Uterus (tissue), 4 donors: Measurements from ENCODE around the gene UNC93B1. TPM values are rescaled to one million over a fixed set of nuclear protein-coding genes. Genes with fewer than 3 reads are reported as not detected.

Source experiments
- DNase-seq, 2 donors: peaks; one replicate each; pipeline ENCODE4 v3.0.0-alpha.2; 2019 to 2020
- H3K27ac ChIP-seq, 2 donors: fragments of 200-600 bp; sonication (generic); 1 replicate in 1 of 2; 2 replicates in 1 of 2; pipeline ENCODE4 v1.5.1; 2016 to 2018
- H3K27me3 ChIP-seq, 2 donors: fragments of 200-600 bp; sonication (generic); one replicate each; pipeline ENCODE4 v1.5.1; 2018 to 2019; ENCODE audit warnings: control low read depth in 1 of 2
- H3K36me3 ChIP-seq, 2 donors: fragments of 200-600 bp; sonication (generic); one replicate each; pipeline ENCODE4 v1.5.1; 2019; ENCODE audit warnings: control low read depth in 1 of 2
- H3K4me1 ChIP-seq, 2 donors: fragments of 200-600 bp; sonication (generic); one replicate each; pipeline ENCODE4 v1.5.1; 2018 to 2019; ENCODE audit warnings: control low read depth in 1 of 2
- H3K4me3 ChIP-seq, 2 donors: fragments of 200-600 bp; sonication (generic); 1 replicate in 1 of 2; 2 replicates in 1 of 2; pipeline ENCODE4 v1.5.1; 2018 to 2019; ENCODE audit warnings: mild to moderate bottlenecking in 1 of 2
- H3K9me3 ChIP-seq, 2 donors: fragments of 200-600 bp; sonication (generic); one replicate each; pipeline ENCODE4 v1.5.1; 2019; ENCODE audit warnings: control low read depth in 1 of 2
- POLR2A ChIP-seq, 2 donors: fragments of 450-650 bp; IDR thresholded peaks; one replicate each; pipeline ENCODE4 v1.6.1; 2016; ENCODE audit warnings: antibody characterized with exemption in 2 of 2, mild to moderate bottlenecking in 1 of 2, moderate library complexity in 1 of 2
- intact Hi-C: fragments of 100-400 bp; cut with DNase I; formaldehyde crosslinking; loops from one replicate; pipeline ENCODE4 v1.15.1; 2023; ENCODE audit warnings: low total_unique reads
- total RNA-seq, 4 donors: library from RNA; depleted of rRNA in 3 of 4; stranded (reverse); fragments of >200 nt in 3 of 4; gene quantifications; one replicate each; pipeline versions ENCODE4 v1.1.0 to v1.2.4, GENCODE V29; 2014 to 2023
- TF ChIP-seq, protein P1 (sequence below), 4 experiments: fragments of 200-600 bp in 2 of 4; fragments of 450-650 bp in 2 of 4; sonication (generic) in 2 of 4; IDR thresholded peaks; one replicate each; pipeline ENCODE4 v1.5.1; 2016 to 2019; ENCODE audit warnings: antibody characterized with exemption in 4 of 4, mild to moderate bottlenecking in 2 of 4, moderate library complexity in 1 of 4
- donor health status: DM: yes; HTN: yes; CAD: no.

Gene UNC93B1
- total RNA-seq, 4 donors from 2014 or later: 4.1 to 24.3 (median 13.2) TPM

DNA sequence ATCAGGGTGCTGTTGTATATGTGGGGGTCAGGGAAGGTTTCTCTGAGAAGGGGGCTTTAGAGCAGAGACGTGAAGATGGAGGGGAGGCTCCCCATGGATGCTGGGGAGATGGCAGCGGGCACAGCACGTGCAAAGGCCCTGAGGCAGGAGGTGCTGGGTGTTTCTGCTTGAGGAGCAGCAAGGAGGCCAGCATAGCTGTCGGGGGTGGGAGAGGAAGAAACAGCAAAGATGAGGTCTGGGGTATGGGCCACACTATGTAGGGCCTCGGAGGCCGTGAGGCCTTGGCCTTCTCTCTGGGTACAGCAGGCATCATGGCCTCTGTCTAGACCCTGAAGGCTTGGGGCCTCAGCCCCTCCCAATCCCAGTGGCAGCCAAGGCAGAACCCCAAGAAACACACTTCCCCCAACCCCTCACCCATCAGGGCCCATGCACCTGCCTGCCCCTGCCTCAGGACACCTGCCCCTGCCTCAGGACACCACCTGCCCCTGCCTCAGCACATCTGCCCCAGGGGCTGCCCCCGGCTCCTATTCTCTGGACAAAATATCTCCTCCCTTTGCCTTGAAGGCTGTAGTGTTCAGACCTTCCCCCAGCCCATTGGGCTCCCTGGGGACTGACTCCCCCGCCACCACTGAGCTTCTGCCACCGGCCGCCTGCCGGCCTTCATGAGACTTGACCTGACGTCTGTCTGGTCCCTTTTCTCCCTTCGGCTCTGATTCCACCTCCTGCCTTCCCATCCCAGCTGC lies 12.4 kb upstream of the UNC93B1 start:
- intact Hi-C loops: no loop called here
- DNase-seq: no peak
- Histone ChIP-seq H3K9me3 (no peaks in the 10 kb centered on the region), H3K4me3 (no peak overlapping the region), H3K27ac (no peak overlapping the region), H3K4me1 (peaks cover 0 to 4% of the 10 kb centered on the region in 2 donors), H3K36me3 (no peaks in the 10 kb centered on the region), H3K27me3 (no peaks in the 10 kb centered on the region)
- TF ChIP-seq, protein P1, sequence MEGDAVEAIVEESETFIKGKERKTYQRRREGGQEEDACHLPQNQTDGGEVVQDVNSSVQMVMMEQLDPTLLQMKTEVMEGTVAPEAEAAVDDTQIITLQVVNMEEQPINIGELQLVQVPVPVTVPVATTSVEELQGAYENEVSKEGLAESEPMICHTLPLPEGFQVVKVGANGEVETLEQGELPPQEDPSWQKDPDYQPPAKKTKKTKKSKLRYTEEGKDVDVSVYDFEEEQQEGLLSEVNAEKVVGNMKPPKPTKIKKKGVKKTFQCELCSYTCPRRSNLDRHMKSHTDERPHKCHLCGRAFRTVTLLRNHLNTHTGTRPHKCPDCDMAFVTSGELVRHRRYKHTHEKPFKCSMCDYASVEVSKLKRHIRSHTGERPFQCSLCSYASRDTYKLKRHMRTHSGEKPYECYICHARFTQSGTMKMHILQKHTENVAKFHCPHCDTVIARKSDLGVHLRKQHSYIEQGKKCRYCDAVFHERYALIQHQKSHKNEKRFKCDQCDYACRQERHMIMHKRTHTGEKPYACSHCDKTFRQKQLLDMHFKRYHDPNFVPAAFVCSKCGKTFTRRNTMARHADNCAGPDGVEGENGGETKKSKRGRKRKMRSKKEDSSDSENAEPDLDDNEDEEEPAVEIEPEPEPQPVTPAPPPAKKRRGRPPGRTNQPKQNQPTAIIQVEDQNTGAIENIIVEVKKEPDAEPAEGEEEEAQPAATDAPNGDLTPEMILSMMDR (IDR thresholded peaks at IDR 0.05): no peak
- TF ChIP-seq POLR2A (IDR thresholded peaks at IDR 0.05): no peak

DNA sequence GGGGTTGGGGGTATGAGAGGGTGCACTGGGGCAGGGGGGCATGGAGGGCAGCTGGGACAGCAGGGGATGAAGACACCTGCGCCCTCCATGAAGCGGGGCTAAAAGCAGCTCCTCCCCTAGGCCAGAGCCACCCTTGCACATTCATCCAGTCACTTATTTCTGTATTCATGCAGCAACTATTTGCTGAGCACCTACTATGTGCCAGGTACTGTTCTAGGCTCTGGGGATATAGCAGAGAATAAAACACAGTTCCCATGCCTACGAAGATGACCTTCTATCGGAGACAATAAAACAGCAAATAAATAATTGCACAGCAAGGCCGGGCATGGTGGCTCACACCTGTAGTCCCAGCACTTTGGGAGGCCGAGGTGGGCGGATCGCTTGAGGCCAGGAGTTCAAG lies 11.6 kb upstream of the UNC93B1 start:
- intact Hi-C loops: no loop called here
- Histone ChIP-seq H3K27me3 (no peaks in the 10 kb centered on the region), H3K9me3 (no peaks in the 10 kb centered on the region), H3K27ac (no peak overlapping the region), H3K36me3 (no peaks in the 10 kb centered on the region), H3K4me1 (peaks cover 0 to 4% of the 10 kb centered on the region in 2 donors), H3K4me3 (no peak overlapping the region)
- TF ChIP-seq, protein P1 (IDR thresholded peaks at IDR 0.05): no peak
- DNase-seq: no peak

DNA sequence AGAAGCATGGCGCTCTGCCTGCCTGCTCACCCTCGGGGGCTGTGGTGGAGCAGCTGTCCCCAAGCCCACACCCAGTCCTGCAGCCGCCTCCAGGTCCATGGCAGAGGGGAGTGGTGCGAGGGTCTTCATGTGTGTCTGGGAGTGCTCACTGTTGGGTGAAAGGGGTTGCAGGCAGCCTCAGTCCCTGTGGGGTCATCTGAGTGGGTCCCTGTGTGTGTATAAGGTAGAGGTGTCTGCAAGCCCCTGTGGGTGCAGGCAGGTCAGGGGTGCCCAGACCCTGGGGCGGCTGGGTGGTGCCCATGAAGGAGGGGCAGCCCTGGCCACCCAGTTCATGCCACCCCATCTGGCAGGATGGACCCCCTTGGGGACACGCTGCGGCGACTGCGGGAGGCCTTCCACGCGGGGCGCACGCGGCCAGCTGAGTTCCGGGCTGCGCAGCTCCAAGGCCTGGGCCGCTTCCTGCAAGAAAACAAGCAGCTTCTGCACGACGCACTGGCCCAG lies 11.1 kb upstream of the UNC93B1 start:
- intact Hi-C loops: no loop called here
- no peak overlapping the region for H3K4me3 ChIP-seq
- no peaks in the 10 kb centered on the region for H3K36me3 ChIP-seq
- no peak for TF ChIP-seq POLR2A (IDR thresholded peaks at IDR 0.05)
- TF ChIP-seq, protein P1 (IDR thresholded peaks at IDR 0.05): no peak
- peaks cover 0 to 4% of the 10 kb centered on the region in 2 donors for H3K4me1 ChIP-seq
- no peaks in the 10 kb centered on the region for H3K27me3 ChIP-seq
- H3K9me3 ChIP-seq: no peaks in the 10 kb centered on the region
- no peak overlapping the region for H3K27ac ChIP-seq
- DNase-seq: no peak

DNA sequence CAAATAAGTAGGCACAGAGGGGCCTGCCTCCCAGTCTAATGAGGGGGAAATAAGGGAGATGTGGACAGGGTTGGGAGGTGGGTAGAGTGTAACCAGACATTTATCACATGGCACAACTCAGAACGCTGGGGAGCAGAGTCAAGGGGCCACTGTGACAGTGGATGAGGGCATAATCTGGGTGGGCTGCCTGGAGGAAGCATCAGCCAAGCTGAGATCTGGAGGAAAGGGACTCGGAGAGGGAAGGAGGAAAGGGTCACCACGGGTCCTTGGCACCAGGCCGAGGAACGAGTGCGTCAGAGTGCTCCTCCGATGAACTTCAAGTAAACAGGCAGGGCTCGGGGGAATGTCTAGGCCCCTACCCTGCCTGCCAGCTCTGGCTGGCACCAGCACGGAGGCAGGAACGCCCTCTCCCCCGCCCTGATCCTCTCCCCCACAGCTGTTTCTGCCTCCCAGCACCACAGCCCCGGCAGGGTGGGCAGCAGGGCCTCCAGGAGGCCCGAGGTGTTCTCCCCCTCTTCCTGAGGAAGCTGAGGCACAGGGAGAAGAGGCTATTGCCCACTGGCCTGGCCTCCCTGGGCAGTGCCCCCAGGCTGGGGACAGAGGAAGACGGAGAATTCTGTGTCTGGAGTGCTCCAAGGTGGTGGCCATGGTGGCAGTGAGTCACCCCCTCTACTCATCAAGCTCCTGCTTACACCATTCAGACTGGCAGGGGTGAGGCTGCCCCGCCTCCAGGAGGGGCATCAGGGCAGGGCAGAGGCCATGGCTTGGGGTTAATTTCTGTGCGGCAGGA lies 10.5 kb upstream of the UNC93B1 start:
- Histone ChIP-seq H3K9me3 (no peaks in the 10 kb centered on the region), H3K4me3 (no peak overlapping the region), H3K4me1 (peaks cover 0 to 4% of the 10 kb centered on the region in 2 donors), H3K27ac (no peak overlapping the region), H3K27me3 (no peaks in the 10 kb centered on the region), H3K36me3 (no peaks in the 10 kb centered on the region)
- DNase-seq: peak in 1 of 2 donors; percentile 55
- intact Hi-C loops: no loop called here
- no peak for TF ChIP-seq POLR2A (IDR thresholded peaks at IDR 0.05)
- TF ChIP-seq, protein P1 (IDR thresholded peaks at IDR 0.05): no peak

DNA sequence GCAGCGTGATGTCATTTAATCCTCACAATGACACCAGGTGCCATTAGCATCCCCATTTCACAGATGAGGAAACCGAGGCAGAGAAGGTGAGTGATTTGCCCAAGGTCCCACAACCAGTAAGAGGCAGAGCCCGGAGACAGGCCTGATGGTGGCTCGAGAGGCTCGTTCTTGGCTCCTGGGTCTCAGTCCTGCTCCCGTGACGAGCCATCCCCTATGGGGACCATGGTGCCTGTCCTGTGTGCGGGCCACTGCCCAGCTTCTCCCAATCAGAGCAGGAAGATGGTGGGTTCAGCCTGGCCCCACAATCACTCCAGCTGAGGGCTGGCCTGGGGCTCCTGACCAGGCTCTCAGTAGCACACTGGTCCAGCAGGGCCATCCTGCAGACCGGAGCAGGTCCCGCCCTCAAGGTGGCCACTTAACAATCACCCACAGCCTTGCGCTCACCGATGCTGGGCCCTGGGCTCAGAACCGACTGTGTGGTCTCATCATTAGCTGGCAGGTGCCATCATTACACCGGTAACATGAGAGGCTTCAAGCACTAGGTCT lies 9.8 kb upstream of the UNC93B1 start:
- DNase-seq: no peak

More for the DNA sequence above, 9.8 kb upstream of the UNC93B1 start:
- Histone ChIP-seq H3K27ac (no peak overlapping the region), H3K9me3 (no peaks in the 10 kb centered on the region), H3K4me3 (no peak overlapping the region), H3K27me3 (no peaks in the 10 kb centered on the region), H3K36me3 (no peaks in the 10 kb centered on the region), H3K4me1 (peaks cover 0 to 4% of the 10 kb centered on the region in 2 donors)
- no peak for TF ChIP-seq POLR2A (IDR thresholded peaks at IDR 0.05)
- TF ChIP-seq, protein P1 (IDR thresholded peaks at IDR 0.05): no peak
- intact Hi-C loops: no loop called here
